HepG2 (cell line): ENCODE results near the gene RNF213. TPM values are rescaled to one million over a fixed set of nuclear protein-coding genes. Genes with fewer than 3 reads are reported as not detected.

Source experiments
- ATAC-seq: fragments of 200-7000 bp; cut with Tn5 transposase; 3 replicates; pipeline ENCODE4 v1.9.1; 2020; ENCODE audit warnings: mild to moderate bottlenecking, moderate library complexity
- BruUV-seq: library from RNA; stranded (reverse); fragments of 400-500 nt; replicated peaks from 2 replicates; lab custom pipeline; 2021; lab: Mats Ljungman, UMichigan
- CTCF ChIA-PET: fragments of 300-600 bp; formaldehyde crosslinking; extraction: SDS; loops from one replicate; lab custom pipeline; 2021; ENCODE audit warnings: low total read pairs, inconsistent platforms, low intra/inter-chr PET ratio; lab: Yijun Ruan, JAX
- POLR2A ChIA-PET: fragments of 350-600 bp; sonication (Branson Sonifier 250); formaldehyde crosslinking; loops from one replicate; lab custom pipeline; 2020; ENCODE audit warnings: antibody characterized with exemption, inconsistent platforms; lab: Yijun Ruan, JAX
- DNase-seq: peaks from one replicate; pipeline ENCODE4 v3.0.0-alpha.2; 2015; ENCODE audit warnings: low spot score
- FAIRE-seq: peaks from 3 replicates; lab custom pipeline; 2011; peaks lifted over from hg19 to GRCh38; lab: Jason Lieb, UNC
- H2AFZ ChIP-seq: one replicate; pipeline ENCODE4 v1.6.1; 2011; ENCODE audit warnings: low read length, inconsistent platforms
- H3K27ac ChIP-seq: fragments of 300-600 bp; 3 replicates; pipeline ENCODE4 v1.8.0; 2011; ENCODE audit warnings: mixed run types, mild to moderate bottlenecking, mixed read lengths, low read length, inconsistent platforms; ENCODE audit not compliant: insufficient read depth; ENCODE audit errors: extremely low read length
- H3K27me3 ChIP-seq, 2 experiments: fragments of 200-600 bp in 1 of 2; 2 replicates in 1 of 2; 3 replicates in 1 of 2; pipeline versions ENCODE4 v1.6.0 to v1.8.0; 2011; ENCODE audit warnings: low read length in 2 of 2, mild to moderate bottlenecking in 2 of 2, moderate library complexity in 2 of 2, inconsistent platforms in 1 of 2; ENCODE audit not compliant: insufficient read depth in 2 of 2, control insufficient read depth in 1 of 2
- H3K36me3 ChIP-seq, 2 experiments: fragments of 200-600 bp in 1 of 2; replicated peaks in 1 of 2; 2 replicates in 1 of 2; 3 replicates in 1 of 2; pipeline versions ENCODE4 v1.5.1 to v1.8.0; 2011; ENCODE audit warnings: low read length in 2 of 2, inconsistent platforms in 1 of 2; ENCODE audit not compliant: insufficient read depth in 2 of 2, control insufficient read depth in 1 of 2
- H3K4me1 ChIP-seq: 2 replicates; pipeline ENCODE4 v1.5.1; 2012; ENCODE audit warnings: low read length, inconsistent platforms; ENCODE audit not compliant: insufficient read depth
- H3K4me2 ChIP-seq: 2 replicates; pipeline ENCODE4 v1.6.0; 2011; ENCODE audit warnings: low read depth, low read length, inconsistent platforms
- H3K4me3 ChIP-seq, 3 experiments: fragments of 200-600 bp in 1 of 3; sonication (generic), shearing (Covaris generic) in 1 of 3; replicated peaks in 1 of 3; 2 replicates each; pipeline ENCODE4 v1.5.1; 2011 to 2016; ENCODE audit warnings: low read length in 3 of 3, inconsistent platforms in 2 of 3, low read depth in 2 of 3, mild to moderate bottlenecking in 2 of 3, control low read depth in 1 of 3, mixed read lengths in 1 of 3; ENCODE audit not compliant: insufficient read depth in 1 of 3
- H3K79me2 ChIP-seq: one replicate; pipeline ENCODE4 v1.6.1; 2011; ENCODE audit warnings: low read length, inconsistent platforms; ENCODE audit not compliant: insufficient read depth
- H3K9ac ChIP-seq: 2 replicates; pipeline ENCODE4 v1.6.0; 2011; ENCODE audit warnings: mild to moderate bottlenecking, low read depth, low read length, inconsistent platforms; ENCODE audit not compliant: insufficient read depth
- H3K9me3 ChIP-seq: 2 replicates; pipeline ENCODE4 v1.5.1; 2012; ENCODE audit warnings: mild to moderate bottlenecking, low read length
- H4K20me1 ChIP-seq: 2 replicates; pipeline ENCODE4 v1.6.0; 2011; ENCODE audit warnings: inconsistent platforms, mild to moderate bottlenecking, low read length, moderate library complexity; ENCODE audit not compliant: insufficient read depth
- ESRRA ChIP-seq: sonication (generic); formaldehyde crosslinking; IDR thresholded peaks from 2 replicates; pipeline ENCODE4 v1.5.1; 2020; ENCODE audit warnings: mild to moderate bottlenecking, low read depth, missing genetic modification reagents
- FOXA3 ChIP-seq: IDR thresholded peaks from 2 replicates; pipeline ENCODE4 v1.6.1; 2016; ENCODE audit warnings: missing genetic modification reagents, missing compliant biosample characterization
- IRX3 ChIP-seq: sonication (generic); formaldehyde crosslinking; IDR thresholded peaks from 2 replicates; pipeline ENCODE4 v1.8.1; 2023; ENCODE audit warnings: mild to moderate bottlenecking, low read depth, missing genetic modification reagents, borderline replicate concordance
- KDM4B ChIP-seq: sonication (generic); formaldehyde crosslinking; IDR thresholded peaks from 2 replicates; pipeline ENCODE4 v1.4.0; 2020; ENCODE audit warnings: missing genetic modification reagents
- LBX2 ChIP-seq: sonication (generic); formaldehyde crosslinking; IDR thresholded peaks from 2 replicates; pipeline ENCODE4 v1.5.0; 2020; ENCODE audit warnings: missing genetic modification reagents, mild to moderate bottlenecking, borderline replicate concordance
- MYPOP ChIP-seq: sonication (generic); formaldehyde crosslinking; IDR thresholded peaks from 2 replicates; pipeline ENCODE4 v1.8.1; 2023; ENCODE audit warnings: mild to moderate bottlenecking, moderate library complexity, missing genetic modification reagents
- SIX4 ChIP-seq: sonication (generic); formaldehyde crosslinking; IDR thresholded peaks from 2 replicates; pipeline ENCODE4 v1.4.0; 2020; ENCODE audit warnings: missing genetic modification reagents
- ZNF205 ChIP-seq: IDR thresholded peaks from 2 replicates; pipeline ENCODE4 v1.6.1; 2018; ENCODE audit warnings: missing biosample characterization, missing genetic modification reagents
- ZNF567 ChIP-seq: sonication (generic); formaldehyde crosslinking; IDR thresholded peaks from 2 replicates; pipeline ENCODE4 v1.8.1; 2023; ENCODE audit warnings: mild to moderate bottlenecking, missing genetic modification reagents, borderline replicate concordance
- ZNF569 ChIP-seq: sonication (generic); formaldehyde crosslinking; IDR thresholded peaks from 2 replicates; pipeline ENCODE4 v1.5.0; 2020; ENCODE audit warnings: mild to moderate bottlenecking, missing genetic modification reagents, moderate library complexity, borderline replicate concordance
- ZNF614 ChIP-seq: IDR thresholded peaks from 2 replicates; pipeline ENCODE4 v1.6.1; 2018; ENCODE audit warnings: missing biosample characterization, missing genetic modification reagents, inconsistent platforms, borderline replicate concordance
- ZNF691 ChIP-seq: sonication (generic); formaldehyde crosslinking; IDR thresholded peaks from 2 replicates; pipeline ENCODE4 v1.4.0; 2020; ENCODE audit warnings: missing genetic modification reagents, low read depth, mild to moderate bottlenecking, borderline replicate concordance
- WGBS: methylation state at CpG from one replicate; pipeline ENCODE4 v1.1.6; 2017; ENCODE audit warnings: low lambda C conversion rate; 5-methylcytosine and 5-hydroxymethylcytosine counted together
- in situ Hi-C: cut with HindIII; loops from 2 replicates; pipeline ENCODE4 v1.10.0; 2017; ENCODE audit warnings: low pct_unique_long_range_greater_than_20kb; ENCODE audit not compliant: extremely low pct_ligation_motif_present
- intact Hi-C: fragments of 100-400 bp; cut with micrococcal nuclease; formaldehyde crosslinking; loops from one replicate; pipeline ENCODE4 v1.10.0; 2022; ENCODE audit not compliant: unreplicated experiment
- polyA plus RNA-seq, 8 experiments: library from polyadenylated mRNA; depleted of rRNA in 3 of 8; stranded (reverse) in 7 of 8; unstranded in 1 of 8; fragments of >200 nt; fragmentation: Illumina TruSeq in 4 of 8; extraction: Trizol in 4 of 8; gene quantifications; 2 replicates each; pipeline versions ENCODE4 v1.2.1 to v1.2.3, GENCODE V29; 2011 to 2016; ENCODE audit warnings: low read depth in 4 of 8, missing spikeins in 1 of 8, mixed read lengths in 1 of 8; ENCODE audit not compliant: insufficient read depth in 1 of 8
- total RNA-seq, 5 experiments: library from RNA; depleted of rRNA; stranded (reverse); fragments of >200 nt; fragmentation: Illumina TruSeq; extraction: Trizol; gene quantifications; 2 replicates each; pipeline ENCODE4 v1.2.3, GENCODE V29; 2016; ENCODE audit warnings: low read depth in 1 of 5
- TF ChIP-seq, protein P1 (sequence below): sonication (generic); formaldehyde crosslinking; IDR thresholded peaks from 2 replicates; pipeline ENCODE4 v1.4.0; 2020; ENCODE audit warnings: missing genetic modification reagents
- TF ChIP-seq, protein P2 (sequence below): sonication (generic); formaldehyde crosslinking; IDR thresholded peaks from 2 replicates; pipeline ENCODE4 v1.4.0; 2020; ENCODE audit warnings: mild to moderate bottlenecking, missing genetic modification reagents
- TF ChIP-seq, protein P3 (sequence below): sonication (generic); formaldehyde crosslinking; IDR thresholded peaks from 2 replicates; pipeline ENCODE4 v1.8.0; 2022; ENCODE audit warnings: mild to moderate bottlenecking, missing genetic modification reagents, moderate library complexity

The RNF213 gene
- total and polyA plus RNA-seq, 2 of the 13 experiments (the other 11 are each of a cell fraction or from before 2014, with no cell fraction given): 38.6 to 38.7 TPM

DNA sequence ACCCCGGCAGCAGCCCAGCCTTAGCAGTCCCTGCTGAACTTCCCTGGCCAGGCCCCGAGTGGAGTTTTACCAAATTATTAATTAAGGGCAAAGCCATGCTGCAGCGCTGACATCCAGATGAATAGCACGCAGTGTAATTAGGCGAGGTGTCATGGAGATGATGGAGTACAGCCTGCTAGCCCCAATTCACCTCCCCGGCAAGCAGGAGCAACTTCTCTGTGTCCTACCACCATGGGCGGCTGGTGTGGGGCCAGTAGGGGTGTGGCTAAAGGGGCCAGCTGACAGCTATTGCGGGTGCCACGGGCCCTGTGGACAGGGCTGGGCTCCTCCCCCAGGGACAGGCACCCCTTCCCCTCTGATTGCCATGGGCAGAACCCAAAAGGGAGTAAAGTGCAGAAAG, 178.8 kb downstream of the RNF213 start:
- intact Hi-C loops (no loop called here), in situ Hi-C loops (no loop called here)
- no peak for DNase-seq
- no peak overlapping the region for H2AFZ ChIP-seq
- no peak for FAIRE-seq
- no peak overlapping the region for H3K9ac ChIP-seq
- H3K9me3 ChIP-seq: no peaks in the 10 kb centered on the region
- TF ChIP-seq ZNF567 (CRISPR knock-in tag): no peak
- no peak for TF ChIP-seq ZNF691 (CRISPR knock-in tag)
- no peak for TF ChIP-seq ZNF205 (CRISPR knock-in tag)
- TF ChIP-seq SIX4 (CRISPR knock-in tag): no peak
- TF ChIP-seq FOXA3 (CRISPR knock-in tag): no peak
- TF ChIP-seq, protein P1, sequence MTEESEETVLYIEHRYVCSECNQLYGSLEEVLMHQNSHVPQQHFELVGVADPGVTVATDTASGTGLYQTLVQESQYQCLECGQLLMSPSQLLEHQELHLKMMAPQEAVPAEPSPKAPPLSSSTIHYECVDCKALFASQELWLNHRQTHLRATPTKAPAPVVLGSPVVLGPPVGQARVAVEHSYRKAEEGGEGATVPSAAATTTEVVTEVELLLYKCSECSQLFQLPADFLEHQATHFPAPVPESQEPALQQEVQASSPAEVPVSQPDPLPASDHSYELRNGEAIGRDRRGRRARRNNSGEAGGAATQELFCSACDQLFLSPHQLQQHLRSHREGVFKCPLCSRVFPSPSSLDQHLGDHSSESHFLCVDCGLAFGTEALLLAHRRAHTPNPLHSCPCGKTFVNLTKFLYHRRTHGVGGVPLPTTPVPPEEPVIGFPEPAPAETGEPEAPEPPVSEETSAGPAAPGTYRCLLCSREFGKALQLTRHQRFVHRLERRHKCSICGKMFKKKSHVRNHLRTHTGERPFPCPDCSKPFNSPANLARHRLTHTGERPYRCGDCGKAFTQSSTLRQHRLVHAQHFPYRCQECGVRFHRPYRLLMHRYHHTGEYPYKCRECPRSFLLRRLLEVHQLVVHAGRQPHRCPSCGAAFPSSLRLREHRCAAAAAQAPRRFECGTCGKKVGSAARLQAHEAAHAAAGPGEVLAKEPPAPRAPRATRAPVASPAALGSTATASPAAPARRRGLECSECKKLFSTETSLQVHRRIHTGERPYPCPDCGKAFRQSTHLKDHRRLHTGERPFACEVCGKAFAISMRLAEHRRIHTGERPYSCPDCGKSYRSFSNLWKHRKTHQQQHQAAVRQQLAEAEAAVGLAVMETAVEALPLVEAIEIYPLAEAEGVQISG (CRISPR knock-in tag): no peak
- TF ChIP-seq, protein P2, sequence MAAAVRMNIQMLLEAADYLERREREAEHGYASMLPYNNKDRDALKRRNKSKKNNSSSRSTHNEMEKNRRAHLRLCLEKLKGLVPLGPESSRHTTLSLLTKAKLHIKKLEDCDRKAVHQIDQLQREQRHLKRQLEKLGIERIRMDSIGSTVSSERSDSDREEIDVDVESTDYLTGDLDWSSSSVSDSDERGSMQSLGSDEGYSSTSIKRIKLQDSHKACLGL (CRISPR knock-in tag): no peak
- TF ChIP-seq KDM4B (CRISPR knock-in tag): no peak
- TF ChIP-seq, protein P3, sequence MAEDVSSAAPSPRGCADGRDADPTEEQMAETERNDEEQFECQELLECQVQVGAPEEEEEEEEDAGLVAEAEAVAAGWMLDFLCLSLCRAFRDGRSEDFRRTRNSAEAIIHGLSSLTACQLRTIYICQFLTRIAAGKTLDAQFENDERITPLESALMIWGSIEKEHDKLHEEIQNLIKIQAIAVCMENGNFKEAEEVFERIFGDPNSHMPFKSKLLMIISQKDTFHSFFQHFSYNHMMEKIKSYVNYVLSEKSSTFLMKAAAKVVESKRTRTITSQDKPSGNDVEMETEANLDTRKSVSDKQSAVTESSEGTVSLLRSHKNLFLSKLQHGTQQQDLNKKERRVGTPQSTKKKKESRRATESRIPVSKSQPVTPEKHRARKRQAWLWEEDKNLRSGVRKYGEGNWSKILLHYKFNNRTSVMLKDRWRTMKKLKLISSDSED (CRISPR knock-in tag): no peak
- no peak for TF ChIP-seq ZNF614 (CRISPR knock-in tag)
- TF ChIP-seq ZNF569: no peak
- no peak for TF ChIP-seq LBX2 (CRISPR knock-in tag)
- no peak for TF ChIP-seq MYPOP (CRISPR knock-in tag)
- no peak for TF ChIP-seq ESRRA (CRISPR knock-in tag)
- no peak for TF ChIP-seq IRX3 (CRISPR knock-in tag)
- ChIA-PET POLR2A (no interaction called here), CTCF (no interaction called here)
- no peaks in the 10 kb centered on the region for H3K36me3 ChIP-seq
- H3K4me2 ChIP-seq: no peak overlapping the region
- 41% methylated on average over 9 of the region's 9 CpGs for WGBS
- no peak for ATAC-seq
- peaks cover 7 to 12% of the 10 kb centered on the region in 2 experiments; a peak in 2 of 5 replicates for H3K27me3 ChIP-seq
- no peak overlapping the region for H3K4me3 ChIP-seq
- H4K20me1 ChIP-seq: peaks cover 14% of the 10 kb centered on the region; the same call in 1 of the 2 replicates
- no peak overlapping the region for H3K27ac ChIP-seq
- no peaks in the 10 kb centered on the region for H3K79me2 ChIP-seq
- H3K4me1 ChIP-seq: no peaks in the 10 kb centered on the region
- BruUV-seq: no TSS peak
